Measurements from ENCODE around the gene RECQL5.

The RECQL5 gene

GRCh38 chr17:75633486-75634375 is 33.2 kb downstream of the RECQL5 start:
- DNase-seq (ENCODE audit: low read depth in 3 of 3): peak; percentile 17 to 26 (median 21)

DNA sequence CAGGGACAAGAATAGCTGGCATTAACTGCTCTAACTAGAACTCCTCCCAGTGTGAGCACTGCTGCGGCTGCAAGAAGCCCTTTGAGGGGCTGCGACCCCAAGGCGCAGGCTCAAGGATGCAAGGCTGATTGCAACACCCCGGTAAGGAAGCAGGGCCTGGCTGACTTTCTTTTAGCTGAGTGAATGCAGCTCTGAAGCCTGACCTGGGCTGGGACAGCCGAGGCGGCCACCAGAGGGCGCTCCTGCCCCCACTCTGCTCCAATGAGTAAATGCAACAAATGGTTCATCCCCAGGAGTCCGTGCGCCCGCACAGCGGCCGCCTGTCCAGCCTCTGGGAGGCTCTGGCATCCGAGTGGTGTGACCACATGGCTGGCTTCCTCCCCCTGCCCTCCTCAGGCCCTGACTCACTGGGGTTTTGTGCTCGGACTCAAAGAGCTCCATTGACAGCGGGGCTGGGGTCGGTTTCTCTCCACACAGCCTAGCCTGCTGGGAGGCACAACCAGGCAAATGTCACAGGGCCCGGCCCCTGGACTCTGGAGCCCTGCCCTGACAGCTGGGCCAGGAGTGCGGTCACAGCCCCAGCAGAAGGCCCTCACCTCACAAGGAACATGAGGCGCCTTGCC is 34.0 kb downstream of the RECQL5 start, which contains the start of gene SMIM5:
SMIM5 (plus strand) TSS at position 572 of the 623 bp plus-strand sequence. CDS start 6,768 bp downstream, outside the sequence.
- peak; percentile 64 to 79 (median 71) for DNase-seq (ENCODE audit: low read depth in 3 of 3)

GRCh38 chr17:75632428-75632827 is 34.5 kb downstream of the RECQL5 start:
- DNase-seq (ENCODE audit: low read depth in 3 of 3): no peak

- DNase-seq (ENCODE audit: low read depth in 3 of 3): no peak
These were observed 35.6 kb downstream of the RECQL5 start for GRCh38 chr17:75631353-75631752.

DNA sequence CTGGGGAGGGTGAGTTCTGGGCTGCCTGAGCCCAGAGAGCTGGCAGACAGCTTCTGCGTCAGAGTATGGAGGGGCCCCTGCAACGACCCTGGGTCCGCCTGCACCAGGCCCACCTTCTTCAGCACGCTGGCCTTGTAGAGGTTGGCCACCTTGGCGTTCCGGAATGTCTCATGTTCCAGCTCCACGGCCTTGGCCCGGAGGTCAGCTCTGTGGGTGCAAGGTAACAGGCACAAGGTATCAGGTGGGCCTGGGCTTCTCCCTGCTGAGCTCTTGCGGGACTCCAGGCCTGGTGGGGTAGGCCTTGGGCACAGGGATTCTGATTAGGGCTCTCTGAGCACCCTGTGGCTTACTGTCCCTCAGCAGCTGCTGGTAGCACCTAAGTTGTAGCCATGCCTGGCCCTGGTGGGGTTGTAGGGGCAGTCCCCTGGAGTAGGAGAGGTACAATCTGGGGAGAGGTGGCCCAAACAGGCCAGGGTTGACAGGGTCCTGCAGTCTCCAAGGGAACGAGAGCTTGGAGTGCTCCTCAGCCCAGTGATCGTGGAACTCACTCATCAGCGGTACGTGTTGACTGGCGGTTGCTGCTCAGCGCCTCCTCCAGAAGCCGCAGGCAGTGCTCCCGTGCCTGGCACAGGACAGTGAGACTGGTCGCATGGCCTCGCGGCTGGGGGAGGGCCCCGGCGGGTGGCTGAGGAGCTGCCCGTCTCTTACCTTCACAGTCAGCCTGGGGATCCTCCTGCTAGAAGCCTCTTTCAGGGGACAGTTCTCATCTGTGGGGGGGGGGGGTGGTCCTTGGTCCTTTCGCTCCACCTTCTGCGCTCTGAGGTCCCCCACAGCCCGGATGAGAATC is 36.7 kb downstream of the RECQL5 start:
- no peak for DNase-seq (ENCODE audit: low read depth in 3 of 3)

- DNase-seq (ENCODE audit: low read depth in 3 of 3): no peak
These were observed 37.8 kb downstream of the RECQL5 start for GRCh38 chr17:75629157-75629556.

- no peak for DNase-seq (ENCODE audit: low read depth in 3 of 3)
These were observed 38.5 kb downstream of the RECQL5 start for GRCh38 chr17:75628425-75628824.

DNA sequence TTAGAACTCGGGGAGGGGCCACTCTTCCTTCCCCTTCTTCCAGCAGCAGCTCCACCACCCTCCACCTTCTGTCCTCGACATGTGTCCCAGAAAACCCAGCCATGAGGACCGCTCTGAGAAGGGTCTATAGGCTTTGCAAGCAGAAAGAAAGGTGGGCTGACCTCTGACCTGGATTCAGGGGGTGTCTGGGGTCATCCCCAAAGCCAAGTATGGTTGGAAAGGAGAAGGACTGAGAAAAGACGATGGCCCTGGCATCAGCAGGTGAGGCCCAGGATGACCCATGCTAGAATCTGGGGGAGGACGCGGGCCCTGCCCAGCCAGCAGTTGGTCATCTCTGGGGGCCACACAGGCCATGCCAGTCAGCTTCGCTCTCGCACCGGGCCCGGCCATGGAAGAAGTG is 39.9 kb downstream of the RECQL5 start:
- no peak for DNase-seq (ENCODE audit: low read depth in 3 of 3)

DNA sequence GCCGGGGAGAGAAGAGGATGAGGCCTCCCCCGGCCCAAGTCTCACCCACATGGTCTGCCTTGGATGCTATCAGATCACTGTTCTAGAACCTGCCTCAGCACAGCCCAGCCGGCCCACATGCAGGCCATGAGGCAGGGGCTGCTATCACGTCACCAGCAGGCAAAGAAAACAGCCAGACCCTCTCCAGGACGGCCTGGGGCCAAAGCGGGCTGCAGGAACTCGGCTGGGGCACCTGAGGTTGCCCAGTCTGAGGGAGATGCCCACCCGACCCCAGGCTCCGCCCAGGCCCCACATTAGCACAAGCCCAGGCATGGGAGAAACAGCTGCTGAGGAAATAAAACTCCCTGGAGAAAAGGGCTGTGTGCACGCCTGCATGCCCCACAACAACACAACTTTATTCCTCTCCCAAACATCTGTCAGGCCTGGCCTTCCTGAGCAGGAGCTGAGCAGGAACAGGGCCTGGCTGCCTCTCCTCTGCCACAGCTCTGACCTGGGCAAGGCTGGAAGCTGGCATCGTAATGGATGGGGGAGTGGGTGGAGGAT is 40.4 kb downstream of the RECQL5 start:
- DNase-seq (ENCODE audit: low read depth in 3 of 3): no peak

- DNase-seq (ENCODE audit: low read depth in 3 of 3): no peak
These were observed 41.0 kb downstream of the RECQL5 start for GRCh38 chr17:75625813-75626486.

DNA sequence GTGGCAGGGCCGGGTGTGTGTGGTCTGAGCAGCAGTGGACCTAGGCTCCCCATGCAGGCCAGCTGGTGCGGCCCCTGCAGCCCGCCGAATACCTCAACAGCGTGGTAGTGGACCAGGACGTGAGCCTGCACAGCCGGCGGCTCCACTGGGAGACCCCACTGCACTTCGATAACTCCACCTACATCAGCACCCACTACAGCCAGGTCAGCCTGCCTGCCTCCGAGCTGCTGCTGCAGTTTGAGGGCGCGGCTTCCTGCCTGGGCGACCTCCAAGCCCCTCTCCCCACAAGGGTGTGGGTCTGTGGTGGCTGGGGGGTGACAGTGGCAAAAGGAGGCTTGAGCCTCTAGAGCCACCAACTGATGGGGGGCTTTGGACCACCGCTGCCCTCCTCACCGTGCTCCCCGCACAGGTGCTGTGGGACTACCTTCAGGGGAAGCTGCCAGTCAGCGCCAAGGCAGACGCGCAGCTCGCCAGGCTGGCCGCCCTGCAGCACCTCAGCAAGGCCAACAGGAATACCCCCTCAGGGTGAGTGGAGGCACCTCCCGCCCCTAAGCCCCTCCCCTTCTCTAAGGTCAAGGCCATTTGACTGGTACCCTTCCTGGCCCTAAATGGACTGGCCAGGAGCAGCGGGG is 42.1 kb downstream of the RECQL5 start:
- DNase-seq (ENCODE audit: low read depth in 3 of 3): no peak

DNA sequence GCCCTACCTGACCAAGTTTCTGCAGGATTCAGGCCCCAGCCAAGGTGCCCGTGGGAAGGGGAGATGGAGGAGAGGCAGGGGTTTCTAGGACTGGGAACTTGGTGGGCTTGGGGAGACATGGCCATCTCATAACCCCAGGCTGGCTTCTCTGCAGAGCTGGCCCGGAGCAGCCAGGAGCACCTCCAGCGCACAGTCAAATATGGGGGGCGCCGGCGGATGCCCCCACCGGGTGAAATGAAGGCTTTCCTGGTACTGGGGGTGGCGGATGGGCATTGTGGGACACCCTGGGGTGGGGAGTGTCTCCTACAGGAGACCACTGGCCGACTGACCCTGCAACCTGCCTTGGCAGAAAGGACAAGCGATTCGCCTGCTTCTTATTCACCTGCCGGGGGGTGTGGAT is 42.9 kb downstream of the RECQL5 start:
- DNase-seq (ENCODE audit: low read depth in 3 of 3): no peak

GRCh38 chr17:75623386-75623785 is 43.6 kb downstream of the RECQL5 start:
- DNase-seq (ENCODE audit: low read depth in 3 of 3): no peak

- DNase-seq (ENCODE audit: low read depth in 3 of 3): no peak
These were observed 44.1 kb downstream of the RECQL5 start for GRCh38 chr17:75622771-75623273.

- no peak for DNase-seq (ENCODE audit: low read depth in 3 of 3)
These were observed 44.9 kb downstream of the RECQL5 start for GRCh38 chr17:75622076-75622475.

- DNase-seq (ENCODE audit: low read depth in 3 of 3): no peak
These were observed 45.5 kb downstream of the RECQL5 start for GRCh38 chr17:75621489-75621888.

DNA sequence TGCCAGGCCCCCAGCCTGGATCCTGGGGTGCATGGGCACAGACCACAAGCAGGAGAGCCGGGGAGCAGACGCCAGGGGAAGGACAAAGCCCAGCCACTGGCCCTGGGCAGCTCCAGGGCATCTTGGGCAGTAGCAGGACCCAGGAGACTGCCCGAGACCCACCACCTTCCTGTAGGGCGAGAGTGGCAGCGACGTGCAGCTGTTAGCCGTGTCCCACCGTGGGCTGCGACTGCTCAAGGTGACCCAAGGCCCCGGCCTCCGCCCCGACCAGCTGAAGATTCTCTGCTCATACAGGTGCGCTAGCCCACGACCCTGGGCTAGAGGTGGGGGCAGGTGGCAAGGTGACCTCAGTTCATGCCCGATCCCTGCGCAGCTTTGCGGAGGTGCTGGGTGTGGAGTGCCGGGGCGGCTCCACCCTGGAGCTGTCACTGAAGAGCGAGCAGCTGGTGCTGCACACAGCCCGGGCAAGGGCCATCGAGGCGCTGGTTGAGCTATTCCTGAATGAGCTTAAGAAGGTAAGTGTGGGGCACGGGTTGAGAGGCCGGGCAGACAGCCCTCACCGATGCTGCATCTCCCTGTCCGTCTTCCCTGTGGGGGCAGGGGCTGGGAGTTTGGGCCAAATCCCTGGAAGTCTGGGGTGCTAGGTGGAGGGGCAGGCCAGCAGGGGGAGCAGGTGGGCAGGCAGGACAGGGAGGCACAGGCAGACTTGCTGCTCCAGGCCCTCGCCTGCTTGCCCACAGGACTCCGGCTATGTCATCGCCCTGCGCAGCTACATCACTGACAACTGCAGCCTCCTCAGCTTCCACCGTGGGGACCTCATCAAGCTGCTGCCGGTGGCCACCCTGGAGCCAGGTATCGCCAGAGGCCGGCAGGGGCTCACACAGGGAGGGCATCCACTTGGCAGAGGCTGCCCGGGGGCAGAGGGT is 47.2 kb downstream of the RECQL5 start:
- no peak for DNase-seq (ENCODE audit: low read depth in 3 of 3)

- DNase-seq (ENCODE audit: low read depth in 3 of 3): no peak
These were observed 49.3 kb downstream of the RECQL5 start for GRCh38 chr17:75617675-75618074.

- DNase-seq (ENCODE audit: low read depth in 3 of 3): no peak
These were observed 49.7 kb downstream of the RECQL5 start for GRCh38 chr17:75617218-75617617.
